Erythroblast (primary cell): Measurements from ENCODE around the gene PSMA5.

ENCODE experiments used
- GATA1 ChIP-seq: IDR thresholded peaks from 2 replicates; pipeline ENCODE4 v1.6.1; 2011; ENCODE audit warnings: low read depth, mild to moderate bottlenecking, control low read depth, low read length, moderate library complexity
- POLR2A ChIP-seq: IDR thresholded peaks from 2 replicates; pipeline ENCODE4 v1.6.1; 2011; ENCODE audit warnings: mild to moderate bottlenecking, low read length

DNA sequence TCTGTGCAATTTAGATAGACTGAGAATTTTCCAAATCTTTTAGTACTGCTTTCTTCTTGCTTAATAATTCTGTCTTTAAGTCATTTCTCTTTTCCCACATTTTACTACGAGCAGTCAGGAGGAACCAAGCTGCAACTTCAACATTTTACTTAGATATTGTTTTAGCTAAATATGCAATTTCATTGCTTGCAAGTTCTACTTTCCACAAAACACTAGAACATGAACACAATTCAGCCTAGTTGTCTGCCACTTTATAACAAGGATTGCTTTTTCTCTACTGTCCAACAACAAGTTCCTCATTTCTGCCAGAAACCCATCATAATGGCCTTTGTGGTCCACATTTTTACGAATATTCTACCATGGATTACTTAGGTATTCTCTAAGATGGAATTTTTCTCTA lies 65.2 kb downstream of the PSMA5 start:
- TF ChIP-seq POLR2A: no peak
- TF ChIP-seq GATA1: no peak
